GM06990 (cell line): ENCODE measurements around the gene CCDC85C.

Source experiments
- DNase-seq: peaks from one replicate; pipeline ENCODE4 v3.0.0-alpha.2; 2011; ENCODE audit not compliant: insufficient read length; ENCODE audit errors: extremely low read depth
- H3K27me3 ChIP-seq: replicated peaks from 2 replicates; pipeline ENCODE4 v1.6.0; 2011; ENCODE audit warnings: low read length; ENCODE audit not compliant: control insufficient read depth, insufficient read depth
- H3K36me3 ChIP-seq: 2 replicates; pipeline ENCODE4 v1.5.1; 2011; ENCODE audit warnings: low read length; ENCODE audit not compliant: control insufficient read depth, insufficient read depth
- H3K4me3 ChIP-seq: replicated peaks from 2 replicates; pipeline ENCODE4 v1.5.1; 2011; ENCODE audit warnings: low read depth, mild to moderate bottlenecking, control low read depth, low read length
- TF ChIP-seq, protein P1 (sequence below): IDR thresholded peaks from 2 replicates; pipeline ENCODE4 v1.5.1; 2011; ENCODE audit warnings: low read length, control low read depth, mild to moderate bottlenecking, inconsistent platforms; ENCODE audit not compliant: insufficient read depth, poor library complexity, severe bottlenecking

CCDC85C gene

GRCh38 chr14:99497894-99498293 lies 106.1 kb downstream of the CCDC85C start:
- DNase-seq: no peak
- Histone ChIP-seq H3K27me3 (no peaks in the 10 kb centered on the region), H3K36me3 (peaks cover 21% of the 10 kb centered on the region), H3K4me3 (no peak overlapping the region)
- TF ChIP-seq, protein P1, sequence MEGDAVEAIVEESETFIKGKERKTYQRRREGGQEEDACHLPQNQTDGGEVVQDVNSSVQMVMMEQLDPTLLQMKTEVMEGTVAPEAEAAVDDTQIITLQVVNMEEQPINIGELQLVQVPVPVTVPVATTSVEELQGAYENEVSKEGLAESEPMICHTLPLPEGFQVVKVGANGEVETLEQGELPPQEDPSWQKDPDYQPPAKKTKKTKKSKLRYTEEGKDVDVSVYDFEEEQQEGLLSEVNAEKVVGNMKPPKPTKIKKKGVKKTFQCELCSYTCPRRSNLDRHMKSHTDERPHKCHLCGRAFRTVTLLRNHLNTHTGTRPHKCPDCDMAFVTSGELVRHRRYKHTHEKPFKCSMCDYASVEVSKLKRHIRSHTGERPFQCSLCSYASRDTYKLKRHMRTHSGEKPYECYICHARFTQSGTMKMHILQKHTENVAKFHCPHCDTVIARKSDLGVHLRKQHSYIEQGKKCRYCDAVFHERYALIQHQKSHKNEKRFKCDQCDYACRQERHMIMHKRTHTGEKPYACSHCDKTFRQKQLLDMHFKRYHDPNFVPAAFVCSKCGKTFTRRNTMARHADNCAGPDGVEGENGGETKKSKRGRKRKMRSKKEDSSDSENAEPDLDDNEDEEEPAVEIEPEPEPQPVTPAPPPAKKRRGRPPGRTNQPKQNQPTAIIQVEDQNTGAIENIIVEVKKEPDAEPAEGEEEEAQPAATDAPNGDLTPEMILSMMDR: no peak

GRCh38 chr14:99497341-99497740 lies 106.7 kb downstream of the CCDC85C start:
- peaks cover 18% of the 10 kb centered on the region for H3K36me3 ChIP-seq
- TF ChIP-seq, protein P1: no peak
- no peak overlapping the region for H3K4me3 ChIP-seq
- H3K27me3 ChIP-seq: no peaks in the 10 kb centered on the region
- no peak for DNase-seq

GRCh38 chr14:99484106-99484505 lies 119.9 kb downstream of the CCDC85C start:
- Histone ChIP-seq H3K4me3 (no peak overlapping the region), H3K27me3 (no peaks in the 10 kb centered on the region), H3K36me3 (no peaks in the 10 kb centered on the region)
- TF ChIP-seq, protein P1: no peak
- DNase-seq: no peak

DNA sequence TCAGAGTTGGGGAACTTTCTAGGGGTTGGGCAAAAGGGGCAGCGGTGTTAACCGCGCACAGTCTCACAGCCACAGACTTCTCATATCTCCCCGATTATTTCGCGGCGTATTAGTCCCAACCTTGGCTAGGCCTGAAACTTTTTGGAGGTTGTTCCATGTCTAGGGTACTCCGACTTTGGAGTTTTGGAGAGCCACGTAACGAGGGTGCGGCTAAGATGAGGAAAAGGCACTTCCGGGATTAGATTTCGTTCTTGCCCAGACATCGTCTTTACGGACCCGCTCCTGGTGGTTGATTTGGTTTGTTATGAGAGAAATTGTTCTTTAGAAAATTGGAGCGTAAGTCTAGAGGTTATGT lies 122.3 kb downstream of the CCDC85C start:
- H3K4me3 ChIP-seq: peak overlapping the region; percentile 98
- DNase-seq: no peak
- H3K27me3 ChIP-seq: no peaks in the 10 kb centered on the region
- TF ChIP-seq, protein P1: no peak
- no peaks in the 10 kb centered on the region for H3K36me3 ChIP-seq

DNA sequence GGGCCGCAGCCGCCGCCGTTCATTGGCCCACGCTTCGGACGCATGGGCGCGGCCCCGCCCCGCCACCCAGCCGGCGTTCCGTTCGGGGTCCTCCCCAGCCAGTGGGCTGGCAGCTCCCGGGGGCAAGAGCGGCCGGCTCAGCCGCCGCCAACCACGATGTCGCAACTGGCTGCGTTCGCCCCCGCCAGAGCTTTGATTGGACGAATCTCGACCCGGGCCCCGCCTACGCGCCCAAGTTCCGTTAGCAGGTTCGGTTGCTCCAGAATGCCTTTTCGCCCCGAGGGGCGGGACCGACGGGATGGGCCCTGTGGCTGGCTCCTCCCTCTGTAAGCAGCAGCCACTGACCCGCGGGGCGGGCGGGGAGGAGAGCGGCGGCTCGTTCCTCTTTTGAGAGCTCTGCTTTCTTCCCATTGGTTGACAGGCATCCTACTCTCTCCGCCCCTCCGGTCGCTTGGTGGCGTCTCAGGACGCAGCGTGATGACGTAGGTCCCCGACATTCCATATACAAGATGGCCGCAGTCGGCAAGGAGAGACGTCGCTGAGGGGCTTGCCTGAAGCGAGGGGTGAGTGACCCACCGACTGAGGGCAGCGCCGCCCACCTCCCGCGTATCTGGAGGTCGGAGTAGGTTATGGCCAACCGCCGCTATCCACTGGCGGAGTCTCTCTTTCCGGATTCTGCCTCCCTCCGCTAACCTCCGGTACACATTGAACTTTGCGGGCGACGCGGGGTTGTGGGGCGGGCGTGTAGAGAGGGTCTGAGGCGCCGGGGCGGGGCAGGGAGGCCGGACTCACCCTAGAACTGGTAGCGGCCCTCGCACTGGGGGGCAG lies 122.9 kb downstream of the CCDC85C start, which contains the start of gene CCNK:
TSS of gene CCNK (plus strand) at position 493 of the 828 bp plus-strand sequence. CDS start 11,269 bp downstream, outside the sequence.
- peak; percentile 100 for DNase-seq
- TF ChIP-seq, protein P1: no peak
- Histone ChIP-seq H3K4me3 (peak within 1 kb of the TSS; percentile 98), H3K36me3 (no peaks in the 10 kb centered on the region), H3K27me3 (no peaks in the 10 kb centered on the region)
